Measurements from ENCODE around the gene UNC5A. TPM values are rescaled to one million over a fixed set of nuclear protein-coding genes. Genes with fewer than 3 reads are reported as not detected.

Gene UNC5A
- total RNA-seq, 1 experiment from 2014 or later, result 3.1 TPM

GRCh38 chr5:176861276-176861675 lies 50.9 kb downstream of the UNC5A start:
- CTCF ChIA-PET, result no interaction called here
- no peak for DNase-seq

GRCh38 chr5:176862330-176862995 lies 52.1 kb downstream of the UNC5A start:
- no peak for TF ChIP-seq EZH2 (IDR thresholded peaks at IDR 0.05; ENCODE audit: low read depth)
- TF ChIP-seq CTCF (conservative IDR thresholded peaks at IDR 0.05), result no peak
- no peak overlapping the region for H3K4me2 ChIP-seq
- no peaks in the 10 kb centered on the region for H3K4me1 ChIP-seq (replicated peaks; ENCODE audit: insufficient read depth)
- no peaks in the 10 kb centered on the region for H4K20me1 ChIP-seq (ENCODE audit: insufficient read depth)
- no peak overlapping the region for H3K4me3 ChIP-seq
- intact Hi-C loops (cut with micrococcal nuclease; ENCODE audit: unreplicated experiment), result no loop called here
- H3K27ac ChIP-seq, result no peak overlapping the region
- no TSS peak for BruUV-seq (replicated peaks)
- ChIA-PET POLR2A (ENCODE audit: unreplicated experiment) (no interaction called here), CTCF (no interaction called here)
- H3F3A ChIP-seq (ENCODE audit: insufficient read depth, low read depth), result no peaks in the 10 kb centered on the region
- no peak overlapping the region for H2AFZ ChIP-seq
- no peaks in the 10 kb centered on the region for H3K79me2 ChIP-seq (ENCODE audit: low read depth)
- DNase-seq, result no peak
- no peaks in the 10 kb centered on the region for H3K27me3 ChIP-seq (ENCODE audit: insufficient read depth, low read depth)
- no peaks in the 10 kb centered on the region for H3K36me3 ChIP-seq (ENCODE audit: low read depth)
- no peaks in the 10 kb centered on the region for H3K9me3 ChIP-seq (ENCODE audit: insufficient read depth, low read depth)
- H3K9me2 ChIP-seq (ENCODE audit: insufficient read depth), result no peaks in the 10 kb centered on the region

More at GRCh38 chr5:176861276-176861675, 50.9 kb downstream of the UNC5A start:
- no peak overlapping the region for H3K27ac ChIP-seq
- intact Hi-C loops (cut with micrococcal nuclease; ENCODE audit: unreplicated experiment), result no loop called here
- no peaks in the 10 kb centered on the region for H3K27me3 ChIP-seq (ENCODE audit: insufficient read depth, low read depth)
- TF ChIP-seq EZH2 (IDR thresholded peaks at IDR 0.05; ENCODE audit: low read depth), result no peak
- TF ChIP-seq CTCF (conservative IDR thresholded peaks at IDR 0.05), result no peak
- H3K79me2 ChIP-seq (ENCODE audit: low read depth), result no peaks in the 10 kb centered on the region
- H4K20me1 ChIP-seq (ENCODE audit: insufficient read depth), result no peaks in the 10 kb centered on the region
- POLR2A ChIA-PET (ENCODE audit: unreplicated experiment), result no interaction called here
- no peaks in the 10 kb centered on the region for H3K36me3 ChIP-seq (ENCODE audit: low read depth)
- no peak overlapping the region for H2AFZ ChIP-seq
- H3K4me3 ChIP-seq, result no peak overlapping the region
- H3K9me2 ChIP-seq (ENCODE audit: insufficient read depth), result no peaks in the 10 kb centered on the region
- BruUV-seq (replicated peaks), result no TSS peak
- no peaks in the 10 kb centered on the region for H3F3A ChIP-seq (ENCODE audit: insufficient read depth, low read depth)
- H3K4me1 ChIP-seq (replicated peaks; ENCODE audit: insufficient read depth), result no peaks in the 10 kb centered on the region
- H3K9me3 ChIP-seq (ENCODE audit: insufficient read depth, low read depth), result no peaks in the 10 kb centered on the region
- no peak overlapping the region for H3K4me2 ChIP-seq

GRCh38 chr5:176863041-176863764 lies 52.8 kb downstream of the UNC5A start:
- Histone ChIP-seq H3K4me1 (replicated peaks; ENCODE audit: insufficient read depth) (no peaks in the 10 kb centered on the region), H3K9me2 (ENCODE audit: insufficient read depth) (no peaks in the 10 kb centered on the region), H2AFZ (no peak overlapping the region), H4K20me1 (ENCODE audit: insufficient read depth) (no peaks in the 10 kb centered on the region), H3K4me3 (no peak overlapping the region), H3K36me3 (ENCODE audit: low read depth) (no peaks in the 10 kb centered on the region), H3K27ac (no peak overlapping the region), H3K9me3 (ENCODE audit: insufficient read depth, low read depth) (no peaks in the 10 kb centered on the region), H3F3A (ENCODE audit: insufficient read depth, low read depth) (no peaks in the 10 kb centered on the region), H3K4me2 (no peak overlapping the region), H3K79me2 (ENCODE audit: low read depth) (no peaks in the 10 kb centered on the region), H3K27me3 (ENCODE audit: insufficient read depth, low read depth) (no peaks in the 10 kb centered on the region)
- ChIA-PET CTCF (no interaction called here), POLR2A (ENCODE audit: unreplicated experiment) (no interaction called here)
- TF ChIP-seq CTCF (conservative IDR thresholded peaks at IDR 0.05), result no peak
- TF ChIP-seq EZH2 (IDR thresholded peaks at IDR 0.05; ENCODE audit: low read depth), result no peak
- BruUV-seq (replicated peaks), result no TSS peak
- intact Hi-C loops (cut with micrococcal nuclease; ENCODE audit: unreplicated experiment), result no loop called here
- no peak for DNase-seq

Measured in PC-9 (cell line).